Sciatic nerve (tissue), 2 donors: ENCODE measurements around the gene OR10Z1. TPM values are rescaled to one million over a fixed set of nuclear protein-coding genes. Genes with fewer than 3 reads are reported as not detected.

Experiments used
- ATAC-seq: fragments of 200-7000 bp; cut with Tn5 transposase; one replicate; pipeline ENCODE4 v1.9.1; 2020; ENCODE audit warnings: mild to moderate bottlenecking, moderate library complexity
- DNase-seq: peaks from one replicate; pipeline ENCODE4 v3.0.0-alpha.2; 2020; ENCODE audit warnings: low spot score
- intact Hi-C: fragments of 100-400 bp; cut with DNase I; formaldehyde crosslinking; loops from one replicate; pipeline ENCODE4 v1.14.2; 2022
- total RNA-seq: library from RNA; stranded (reverse); fragmentation: NEBNext Ultra II Directional; extraction: Animal tissue kit (Norgen Biotek cat#: 25700); gene quantifications from one replicate; pipeline ENCODE4 v1.2.1, GENCODE V29; 2021
- donor health status: DM: no; HTN: no; CAD: no.
- donor health status: DM: no; HTN: no; CAD: no.

Gene OR10Z1
- total RNA-seq, 1 donor from 2014 or later, result not detected

DNA sequence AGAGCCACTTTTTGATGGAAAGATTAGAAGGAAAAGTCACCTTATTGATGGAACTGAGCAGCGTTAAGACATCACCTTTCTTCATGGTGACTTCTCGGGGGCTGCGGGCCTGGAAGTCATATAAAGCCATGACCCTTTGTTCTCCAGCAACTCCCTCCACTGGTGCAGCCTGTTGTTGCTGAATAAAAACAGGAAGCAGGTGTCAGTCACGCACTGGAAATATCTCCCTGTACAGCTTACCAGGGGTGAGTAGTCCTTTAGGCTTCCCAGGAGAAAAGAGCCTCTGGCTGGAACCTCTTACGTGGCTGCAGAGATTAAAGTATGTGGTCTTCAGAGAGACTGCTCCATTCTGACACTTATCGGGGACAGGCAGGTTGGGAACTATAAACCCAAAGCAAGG is 49.5 kb downstream of the OR10Z1 start:
- intact Hi-C loops, result loop anchor here (2.0 kb wide), 1 partner anchor 32 kb away; the partner anchor contains the start of gene SPTA1
- DNase-seq (no peak), ATAC-seq (peak; percentile 34)

Other genes starting within 250 kb of the OR10Z1 start
- not detected for gene OR10T2, start 205.8 kb upstream of the OR10Z1 start, total RNA-seq
- gene OR10K2, start 179.0 kb upstream of the OR10Z1 start, total RNA-seq, result not detected
- not detected for gene OR10K1, start 143.4 kb upstream of the OR10Z1 start, total RNA-seq
- gene OR10R2, start 133.0 kb upstream of the OR10Z1 start, total RNA-seq, result not detected
- not detected for gene OR6Y1, start 50.9 kb upstream of the OR10Z1 start, total RNA-seq
- gene OR6P1, start 34.7 kb upstream of the OR10Z1 start, total RNA-seq, result not detected
- gene OR10X1, start 25.4 kb upstream of the OR10Z1 start, total RNA-seq, result not detected
- gene SPTA1, start 81.4 kb downstream of the OR10Z1 start, total RNA-seq, result 3.8 TPM
- gene OR6K2, start 95.4 kb downstream of the OR10Z1 start, total RNA-seq, result not detected
- gene OR6K3, start 115.5 kb downstream of the OR10Z1 start, total RNA-seq, result not detected
- not detected for gene OR6K6, start 149.5 kb downstream of the OR10Z1 start, total RNA-seq
- gene OR6N1, start 166.9 kb downstream of the OR10Z1 start, total RNA-seq, result not detected
- not detected for gene OR6N2, start 175.9 kb downstream of the OR10Z1 start, total RNA-seq
- gene MNDA, start 226.1 kb downstream of the OR10Z1 start, total RNA-seq, result 27.8 TPM